CD4-positive, alpha-beta T cell (primary cell): Measurements from ENCODE around the gene LARGE1. TPM values are rescaled to one million over a fixed set of nuclear protein-coding genes. Genes with fewer than 3 reads are reported as not detected.

Experiments used
- ATAC-seq: fragments of 200-7000 bp; cut with Tn5 transposase; one replicate; pipeline ENCODE4 v1.10.0; 2022; ENCODE audit warnings: mild to moderate bottlenecking; ENCODE audit not compliant: poor library complexity
- CTCF ChIA-PET: fragments of 350-600 bp; sonication (Branson Sonifier 250); formaldehyde crosslinking; loops from one replicate; lab custom pipeline; 2021; ENCODE audit warnings: antibody characterized with exemption, inconsistent platforms; lab: Charles Lee
- POLR2A ChIA-PET: fragments of 350-600 bp; sonication (Branson Sonifier 250); formaldehyde crosslinking; loops from one replicate; lab custom pipeline; 2021; ENCODE audit warnings: antibody characterized with exemption, inconsistent platforms; lab: Charles Lee
- DNase-seq, 14 experiments: peaks; one replicate each; pipeline ENCODE4 v3.0.0-alpha.2; 2013 to 2020; ENCODE audit warnings: mixed read lengths in 2 of 14
- H3K27ac ChIP-seq, 2 donors: one replicate each; pipeline versions ENCODE4 v1.5.1 to v1.7.0; 2013; ENCODE audit warnings: low read length in 2 of 2, low read depth in 1 of 2, mild to moderate bottlenecking in 1 of 2
- H3K27me3 ChIP-seq, 2 experiments: 1 replicate in 1 of 2; 2 replicates in 1 of 2; pipeline versions ENCODE4 v1.6.1 to v1.7.0; 2013; ENCODE audit warnings: low read length in 2 of 2, control low read depth in 1 of 2, mild to moderate bottlenecking in 1 of 2, moderate library complexity in 1 of 2; ENCODE audit not compliant: insufficient read depth in 2 of 2, control insufficient read depth in 1 of 2
- H3K36me3 ChIP-seq: one replicate; pipeline ENCODE4 v1.6.1; 2013; ENCODE audit warnings: low read length, control low read depth; ENCODE audit not compliant: insufficient read depth
- H3K4me1 ChIP-seq: one replicate; pipeline ENCODE4 v1.6.1; 2013; ENCODE audit warnings: low read length, control low read depth; ENCODE audit not compliant: insufficient read depth
- H3K4me3 ChIP-seq: one replicate; pipeline ENCODE4 v1.5.1; 2013; ENCODE audit warnings: mild to moderate bottlenecking, low read length, moderate library complexity
- H3K9me3 ChIP-seq, 2 experiments: 1 replicate in 1 of 2; 2 replicates in 1 of 2; pipeline versions ENCODE4 v1.6.1 to v1.7.0; 2013; ENCODE audit warnings: low read length in 2 of 2, mild to moderate bottlenecking in 2 of 2, control low read depth in 1 of 2, moderate library complexity in 1 of 2; ENCODE audit not compliant: control insufficient read depth in 1 of 2, insufficient read depth in 1 of 2
- H3K27ac Mint-ChIP-seq: one replicate; pipeline ENCODE4 v1.8.0; 2020; ENCODE audit warnings: mixed read lengths
- H3K27me3 Mint-ChIP-seq: one replicate; pipeline ENCODE4 v1.8.0; 2021; ENCODE audit warnings: mixed read lengths
- H3K36me3 Mint-ChIP-seq: one replicate; pipeline ENCODE4 v1.8.0; 2021; ENCODE audit warnings: low read depth, mixed read lengths
- H3K4me1 Mint-ChIP-seq: one replicate; pipeline ENCODE4 v1.8.0; 2021; ENCODE audit warnings: low read depth, mixed read lengths
- H3K4me3 Mint-ChIP-seq: one replicate; pipeline ENCODE4 v1.8.0; 2020; ENCODE audit warnings: mild to moderate bottlenecking, mixed read lengths
- H3K9me3 Mint-ChIP-seq: one replicate; pipeline ENCODE4 v1.8.0; 2020; ENCODE audit warnings: mixed read lengths
- CTCF ChIP-seq: fragments of 200-600 bp; IDR thresholded peaks from one replicate; pipeline ENCODE4 v1.8.0; 2022; ENCODE audit warnings: antibody characterized with exemption, mild to moderate bottlenecking
- intact Hi-C, 2 experiments: fragments of 100-400 bp; cut with DNase I in 1 of 2; cut with micrococcal nuclease in 1 of 2; formaldehyde crosslinking; loops; one replicate each; pipeline versions ENCODE4 v1.15.1 to v1.9.0; 2023 to 2025; cut with DNase I, micrococcal nuclease
- total RNA-seq, 174 experiments: library from RNA in 2 of 174; stranded (reverse) in 2 of 174; gene quantifications; one replicate each; pipeline ENCODE4 v1.2.3 and lab custom pipeline; 2021 to 2026

Gene LARGE1
- total RNA-seq, 2 experiments from 2014 or later = 0.14 to 0.70 TPM

GRCh38 chr22:33909075-33909458, 11.2 kb downstream of the LARGE1 start:
- Mint-ChIP-seq H3K4me3 (no peak overlapping the region), H3K4me1 (no peaks in the 10 kb centered on the region), H3K27me3 (peaks cover 8% of the 10 kb centered on the region), H3K9me3 (no peaks in the 10 kb centered on the region), H3K36me3 (no peaks in the 10 kb centered on the region), H3K27ac (no peak overlapping the region)
- no peak for TF ChIP-seq CTCF
- DNase-seq (no peak), ATAC-seq (no peak)
- Histone ChIP-seq H3K4me3 (no peak overlapping the region), H3K9me3 (peaks cover 0 to 4% of the 10 kb centered on the region in 2 experiments), H3K36me3 (no peaks in the 10 kb centered on the region), H3K4me1 (no peaks in the 10 kb centered on the region), H3K27me3 (no peaks in the 10 kb centered on the region), H3K27ac (no peak overlapping the region)
- CTCF ChIA-PET = no interaction called here
- intact Hi-C loops = no loop called here
- POLR2A ChIA-PET = no interaction called here

- Histone ChIP-seq H3K4me1 (no peaks in the 10 kb centered on the region), H3K4me3 (no peak overlapping the region), H3K27ac (no peak overlapping the region), H3K27me3 (no peaks in the 10 kb centered on the region), H3K36me3 (no peaks in the 10 kb centered on the region), H3K9me3 (peaks cover 0 to 5% of the 10 kb centered on the region in 2 experiments)
- no peak overlapping the region for H3K27ac Mint-ChIP-seq
- peaks cover 5% of the 10 kb centered on the region for H3K27me3 Mint-ChIP-seq
- TF ChIP-seq CTCF = no peak
- no peaks in the 10 kb centered on the region for H3K36me3 Mint-ChIP-seq
- H3K9me3 Mint-ChIP-seq = no peaks in the 10 kb centered on the region
- CTCF ChIA-PET = no interaction called here
- POLR2A ChIA-PET = no interaction called here
- no peaks in the 10 kb centered on the region for H3K4me1 Mint-ChIP-seq
- no peak overlapping the region for H3K4me3 Mint-ChIP-seq
- ATAC-seq (no peak), DNase-seq (no peak)
- intact Hi-C loops = no loop called here
Measured at GRCh38 chr22:33908171-33909074, 11.9 kb downstream of the LARGE1 start.

- ATAC-seq (no peak), DNase-seq (no peak)
- H3K4me1 Mint-ChIP-seq = no peaks in the 10 kb centered on the region
- Histone ChIP-seq H3K4me3 (no peak overlapping the region), H3K27ac (no peak overlapping the region), H3K9me3 (peaks cover 0 to 10% of the 10 kb centered on the region in 2 experiments), H3K36me3 (no peaks in the 10 kb centered on the region), H3K4me1 (no peaks in the 10 kb centered on the region), H3K27me3 (no peaks in the 10 kb centered on the region)
- peaks cover 2% of the 10 kb centered on the region for H3K9me3 Mint-ChIP-seq
- ChIA-PET POLR2A (no interaction called here), CTCF (no interaction called here)
- peaks cover 4% of the 10 kb centered on the region for H3K27me3 Mint-ChIP-seq
- no peaks in the 10 kb centered on the region for H3K36me3 Mint-ChIP-seq
- intact Hi-C loops = no loop called here
- TF ChIP-seq CTCF = no peak
- H3K27ac Mint-ChIP-seq = no peak overlapping the region
- no peak overlapping the region for H3K4me3 Mint-ChIP-seq
Measured at GRCh38 chr22:33906954-33907353, 13.3 kb downstream of the LARGE1 start.
